Smooth muscle cell (in vitro differentiated cells): Measurements from ENCODE around the gene IKZF4. TPM values are rescaled to one million over a fixed set of nuclear protein-coding genes. Genes with fewer than 3 reads are reported as not detected.

Source experiments
- DNase-seq: peaks from one replicate; lab custom pipeline; 2025; ENCODE audit not compliant: unreplicated experiment; lab: John Stamatoyannopoulos, UW
- H2AFZ ChIP-seq: fragments of 200-600 bp; sonication (generic); 2 replicates; pipeline ENCODE4 v1.6.0; 2016; ENCODE audit warnings: antibody characterized with exemption, low read depth, mild to moderate bottlenecking
- H3F3A ChIP-seq: fragments of 200-600 bp; sonication (generic); 2 replicates; pipeline ENCODE4 v1.6.0; 2017; ENCODE audit warnings: antibody characterized with exemption, low read depth
- H3K27ac ChIP-seq: fragments of 200-600 bp; sonication (generic); 2 replicates; pipeline ENCODE4 v1.5.1; 2016; ENCODE audit warnings: low read depth, mild to moderate bottlenecking
- H3K27me3 ChIP-seq: fragments of 200-600 bp; sonication (generic); 2 replicates; pipeline ENCODE4 v1.6.1; 2016; ENCODE audit warnings: low read depth, mild to moderate bottlenecking
- H3K36me3 ChIP-seq: fragments of 200-600 bp; sonication (generic); 2 replicates; pipeline ENCODE4 v1.5.1; 2016; ENCODE audit warnings: low read depth
- H3K4me1 ChIP-seq: fragments of 200-600 bp; sonication (generic); 2 replicates; pipeline ENCODE4 v1.5.1; 2016; ENCODE audit warnings: low read depth
- H3K4me2 ChIP-seq: fragments of 200-600 bp; sonication (generic); 2 replicates; pipeline ENCODE4 v1.6.0; 2016; ENCODE audit warnings: mild to moderate bottlenecking
- H3K4me3 ChIP-seq: fragments of 200-600 bp; sonication (generic); 2 replicates; pipeline ENCODE4 v1.5.1; 2016; ENCODE audit warnings: mild to moderate bottlenecking
- H3K79me2 ChIP-seq: fragments of 200-600 bp; sonication (generic); 2 replicates; pipeline ENCODE4 v1.6.0; 2016; ENCODE audit warnings: low read depth, mild to moderate bottlenecking
- H3K9ac ChIP-seq: fragments of 200-600 bp; sonication (generic); 2 replicates; pipeline ENCODE4 v1.6.0; 2016; ENCODE audit warnings: low read depth
- H3K9me3 ChIP-seq: fragments of 200-600 bp; sonication (generic); replicated peaks from 2 replicates; pipeline ENCODE4 v1.5.1; 2016; ENCODE audit warnings: low read depth
- H4K20me1 ChIP-seq: fragments of 200-600 bp; sonication (generic); 2 replicates; pipeline ENCODE4 v1.6.0; 2016; ENCODE audit warnings: low read depth
- WGBS: methylation state at CpG from one replicate; pipeline ENCODE4 v1.1.7; 2016; ENCODE audit warnings: low lambda C conversion rate; 5-methylcytosine and 5-hydroxymethylcytosine counted together
- polyA plus RNA-seq: library from polyadenylated mRNA; unstranded; fragments of >200 nt; fragmentation: Nextera tagmentation; extraction: Ambion mirVana; gene quantifications from 2 replicates; pipeline ENCODE4 v1.2.1, GENCODE V29; 2016
- total RNA-seq: library from RNA; depleted of rRNA; stranded (reverse); fragments of >200 nt; gene quantifications from 2 replicates; pipeline ENCODE4 v1.2.3, GENCODE V29; 2014
- TF ChIP-seq, protein P1 (sequence below): fragments of 200-600 bp; sonication (generic); IDR thresholded peaks from 2 replicates; pipeline ENCODE4 v1.5.1; 2017; ENCODE audit warnings: borderline replicate concordance, mild to moderate bottlenecking, antibody characterized with exemption; ENCODE audit not compliant: insufficient read depth, poor library complexity, severe bottlenecking

IKZF4 gene
- total and polyA plus RNA-seq, 2 experiments from 2014 or later = 4.2 to 5.4 TPM

DNA sequence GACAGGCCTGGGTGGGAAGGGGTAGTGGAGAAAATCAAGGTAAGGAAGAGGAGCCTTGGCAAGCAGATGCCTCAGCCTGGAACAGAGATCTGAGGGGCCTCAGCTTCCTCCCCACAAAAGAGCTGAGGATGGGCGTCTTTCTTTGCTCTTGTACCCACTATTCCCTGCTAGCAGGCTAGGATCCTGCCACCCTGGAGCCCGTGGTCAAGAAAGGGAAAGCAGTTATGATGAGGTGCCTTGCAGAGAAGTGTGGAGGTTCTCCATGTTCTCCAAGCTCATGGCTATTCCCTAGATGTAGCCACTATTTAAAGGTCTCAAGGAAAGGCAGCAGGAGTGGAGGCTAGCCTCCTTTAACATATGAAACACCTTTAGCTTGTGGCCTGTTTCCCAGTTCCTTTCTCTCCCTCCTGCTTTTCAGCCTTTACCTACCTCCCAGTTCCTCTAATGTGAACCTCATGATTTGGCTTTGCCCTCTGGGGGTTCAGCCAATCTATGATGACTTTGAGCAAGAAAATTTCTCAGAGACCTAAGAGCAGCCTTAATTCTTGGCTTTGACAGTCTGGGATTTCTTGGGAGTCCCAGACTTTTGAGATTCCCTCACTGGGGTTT lies 1.1 kb downstream of the IKZF4 start:
- H3K4me1 ChIP-seq = peaks cover 24% of the 10 kb centered on the region
- H3K4me3 ChIP-seq = peak overlapping the region; percentile 50
- no peak for DNase-seq
- peaks cover 19% of the 10 kb centered on the region for H3K79me2 ChIP-seq
- no peak overlapping the region for H2AFZ ChIP-seq
- TF ChIP-seq, protein P1, sequence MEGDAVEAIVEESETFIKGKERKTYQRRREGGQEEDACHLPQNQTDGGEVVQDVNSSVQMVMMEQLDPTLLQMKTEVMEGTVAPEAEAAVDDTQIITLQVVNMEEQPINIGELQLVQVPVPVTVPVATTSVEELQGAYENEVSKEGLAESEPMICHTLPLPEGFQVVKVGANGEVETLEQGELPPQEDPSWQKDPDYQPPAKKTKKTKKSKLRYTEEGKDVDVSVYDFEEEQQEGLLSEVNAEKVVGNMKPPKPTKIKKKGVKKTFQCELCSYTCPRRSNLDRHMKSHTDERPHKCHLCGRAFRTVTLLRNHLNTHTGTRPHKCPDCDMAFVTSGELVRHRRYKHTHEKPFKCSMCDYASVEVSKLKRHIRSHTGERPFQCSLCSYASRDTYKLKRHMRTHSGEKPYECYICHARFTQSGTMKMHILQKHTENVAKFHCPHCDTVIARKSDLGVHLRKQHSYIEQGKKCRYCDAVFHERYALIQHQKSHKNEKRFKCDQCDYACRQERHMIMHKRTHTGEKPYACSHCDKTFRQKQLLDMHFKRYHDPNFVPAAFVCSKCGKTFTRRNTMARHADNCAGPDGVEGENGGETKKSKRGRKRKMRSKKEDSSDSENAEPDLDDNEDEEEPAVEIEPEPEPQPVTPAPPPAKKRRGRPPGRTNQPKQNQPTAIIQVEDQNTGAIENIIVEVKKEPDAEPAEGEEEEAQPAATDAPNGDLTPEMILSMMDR = no peak
- H3K36me3 ChIP-seq = no peaks in the 10 kb centered on the region
- H3F3A ChIP-seq = peaks cover 8% of the 10 kb centered on the region
- peak overlapping the region; percentile 28 for H3K9ac ChIP-seq
- peak overlapping the region; percentile 69 for H3K27ac ChIP-seq
- no peaks in the 10 kb centered on the region for H3K27me3 ChIP-seq
- H3K4me2 ChIP-seq = peak overlapping the region; percentile 86
- no peaks in the 10 kb centered on the region for H4K20me1 ChIP-seq
- no peaks in the 10 kb centered on the region for H3K9me3 ChIP-seq
- 72% methylated on average over 2 of the region's 2 CpGs for WGBS

- peaks cover 9% of the 10 kb centered on the region for H3F3A ChIP-seq
- 91% methylated on average over 4 of the region's 5 CpGs for WGBS
- H3K4me1 ChIP-seq = peaks cover 4% of the 10 kb centered on the region
- peaks cover 2% of the 10 kb centered on the region for H3K79me2 ChIP-seq
- no peak overlapping the region for H2AFZ ChIP-seq
- H3K27me3 ChIP-seq = no peaks in the 10 kb centered on the region
- no peaks in the 10 kb centered on the region for H4K20me1 ChIP-seq
- no peak for DNase-seq
- H3K36me3 ChIP-seq = peaks cover 3% of the 10 kb centered on the region
- H3K27ac ChIP-seq = peak overlapping the region; percentile 66
- H3K4me2 ChIP-seq = peak overlapping the region; percentile 47
- TF ChIP-seq, protein P1 = no peak
- no peaks in the 10 kb centered on the region for H3K9me3 ChIP-seq
- no peak overlapping the region for H3K4me3 ChIP-seq
- no peak overlapping the region for H3K9ac ChIP-seq
These were observed 7.8 kb downstream of the IKZF4 start for GRCh38 chr12:56028511-56029165.

GRCh38 chr12:56029166-56029519 lies 8.3 kb downstream of the IKZF4 start:
- TF ChIP-seq, protein P1 = no peak
- peak overlapping the region; percentile 66 for H3K27ac ChIP-seq
- peaks cover 9% of the 10 kb centered on the region for H3F3A ChIP-seq
- H4K20me1 ChIP-seq = no peaks in the 10 kb centered on the region
- H3K27me3 ChIP-seq = no peaks in the 10 kb centered on the region
- H3K9ac ChIP-seq = no peak overlapping the region
- no peak overlapping the region for H2AFZ ChIP-seq
- peak overlapping the region; percentile 47 for H3K4me2 ChIP-seq
- H3K4me1 ChIP-seq = peaks cover 4% of the 10 kb centered on the region
- no peak overlapping the region for H3K4me3 ChIP-seq
- peaks cover 3% of the 10 kb centered on the region for H3K36me3 ChIP-seq
- H3K79me2 ChIP-seq = no peaks in the 10 kb centered on the region
- no peaks in the 10 kb centered on the region for H3K9me3 ChIP-seq
- DNase-seq = no peak
